HAP-1 (cell line): Measurements from ENCODE around the gene MICALL1.
A peak's percentile ranks its signal among the peaks of the same experiment; 100 is the strongest.

Experiments used
- DNase-seq, 2 experiments: peaks; one replicate each; pipeline ENCODE4 v3.0.0-alpha.2; 2016 to 2020; ENCODE audit warnings: low spot score in 2 of 2
- H3K27me3 ChIP-seq: fragments of 250-450 bp; sonication (Bioruptor Pico); 2 replicates; pipeline ENCODE4 v1.5.1; 2020; ENCODE audit warnings: low read depth, mild to moderate bottlenecking, moderate library complexity
- H3K36me3 ChIP-seq: fragments of 250-450 bp; sonication (Bioruptor Pico); replicated peaks from 2 replicates; pipeline ENCODE4 v1.5.1; 2020; ENCODE audit warnings: mild to moderate bottlenecking
- H3K4me1 ChIP-seq: fragments of 250-450 bp; sonication (Bioruptor Pico); 2 replicates; pipeline ENCODE4 v1.5.1; 2020; ENCODE audit warnings: mild to moderate bottlenecking
- H3K4me3 ChIP-seq: fragments of 250-450 bp; sonication (Bioruptor Pico); 2 replicates; pipeline ENCODE4 v1.5.1; 2020; ENCODE audit warnings: mild to moderate bottlenecking, moderate library complexity
- H3K9me3 ChIP-seq: fragments of 250-450 bp; sonication (Bioruptor Pico); 2 replicates; pipeline ENCODE4 v1.5.1; 2020; ENCODE audit warnings: mild to moderate bottlenecking, moderate library complexity
- in situ Hi-C: fragments of 300-500 bp; cut with MboI; formaldehyde crosslinking; loops from 3 replicates; pipeline ENCODE4 v1.14.3; 2020; ENCODE audit warnings: low sequenced_read_pairs, inconsistent platforms, mixed read lengths

MICALL1 gene

DNA sequence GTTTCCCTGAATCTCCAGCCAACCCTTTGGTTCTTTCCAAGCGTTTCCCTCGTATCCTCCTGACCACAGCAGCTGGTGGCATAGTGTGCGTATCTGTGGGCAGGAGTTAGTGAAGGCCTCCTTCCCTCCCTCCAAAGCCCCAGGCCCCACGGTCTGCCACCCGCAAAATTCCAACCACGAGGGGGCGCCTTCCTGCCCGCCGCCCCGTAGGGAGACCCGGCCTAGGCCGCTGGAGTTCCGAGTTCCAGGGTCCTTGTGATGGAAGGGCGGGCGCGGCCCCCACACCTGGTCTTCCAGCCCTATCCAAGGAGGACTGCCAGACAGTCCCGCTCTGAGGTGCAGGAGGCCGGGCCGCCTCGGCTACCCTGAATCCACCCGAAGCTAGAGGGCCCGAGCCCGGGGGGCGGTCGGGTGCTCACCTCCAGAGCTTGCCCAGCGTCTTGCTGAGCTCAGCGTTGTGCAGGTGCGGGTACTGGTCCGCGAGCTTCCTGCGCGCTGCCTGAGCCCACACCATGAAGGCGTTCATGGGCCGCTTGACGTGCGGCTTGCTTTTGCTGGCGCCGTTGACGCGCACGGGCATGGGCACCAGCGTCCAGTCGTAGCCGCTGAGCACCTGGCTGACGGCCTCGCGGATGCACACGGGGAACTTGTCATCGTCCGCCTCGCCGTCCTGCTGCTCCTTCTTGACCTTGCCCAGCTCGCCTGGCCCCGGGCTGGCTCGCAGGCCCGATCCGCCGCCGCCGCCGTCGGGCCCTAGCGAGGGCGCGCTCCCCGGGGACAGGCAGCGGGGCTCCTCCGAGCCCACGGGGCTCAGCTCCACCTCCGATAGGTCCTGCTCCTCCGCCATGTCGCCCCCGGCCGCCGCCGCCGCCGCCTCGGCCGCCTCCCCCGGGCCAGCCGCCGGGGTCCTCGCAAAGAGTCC, 77.1 kb downstream of the MICALL1 start:
- Histone ChIP-seq H3K36me3 (no peaks in the 10 kb centered on the region), H3K9me3 (no peaks in the 10 kb centered on the region), H3K4me3 (no peak overlapping the region), H3K4me1 (no peaks in the 10 kb centered on the region), H3K27me3 (no peaks in the 10 kb centered on the region)
- DNase-seq = peak in 1 of 2 experiments; percentile 41
- in situ Hi-C loops = no loop called here

- Histone ChIP-seq H3K27me3 (no peaks in the 10 kb centered on the region), H3K9me3 (no peaks in the 10 kb centered on the region), H3K4me1 (no peaks in the 10 kb centered on the region), H3K4me3 (no peak within 1 kb of the TSS), H3K36me3 (no peaks in the 10 kb centered on the region)
- in situ Hi-C loops = no loop called here
- no peak for DNase-seq
Observed at GRCh38 chr22:37983860-37984791, 78.0 kb downstream of the MICALL1 start, which contains the start of gene SOX10. SOX10 (minus strand) TSS chr22:37984555; CDS start chr22:37983784, 771 bp downstream.

- Histone ChIP-seq H3K4me3 (no peak overlapping the region), H3K4me1 (no peaks in the 10 kb centered on the region), H3K9me3 (no peaks in the 10 kb centered on the region), H3K27me3 (no peaks in the 10 kb centered on the region), H3K36me3 (no peaks in the 10 kb centered on the region)
- in situ Hi-C loops = no loop called here
- DNase-seq = no peak
Observed at GRCh38 chr22:37985050-37985585, 79.0 kb downstream of the MICALL1 start.

DNA sequence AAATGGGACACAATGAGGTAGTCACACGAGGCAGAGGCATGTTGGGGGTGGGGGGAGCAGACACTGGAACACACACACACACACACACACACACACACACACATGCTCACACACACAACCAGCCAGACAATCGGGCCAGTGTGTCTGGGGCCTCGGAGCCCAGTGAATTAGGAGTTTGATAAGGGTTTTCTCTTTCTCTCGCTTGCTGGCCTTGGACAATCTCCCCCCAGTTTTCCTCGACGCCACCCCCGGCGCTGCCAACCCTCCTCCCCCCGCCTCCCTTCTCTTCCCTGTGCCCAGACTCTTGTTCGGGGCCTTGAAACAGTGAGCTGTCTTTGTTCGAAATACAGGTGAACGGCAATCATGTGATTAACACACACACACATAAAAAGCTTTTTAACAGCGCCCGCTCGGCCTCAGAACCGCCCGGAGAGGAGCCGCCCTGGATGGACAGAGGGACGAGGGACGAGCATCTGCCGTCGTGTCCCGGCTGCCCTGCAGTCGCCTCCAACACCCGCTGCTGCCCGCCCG, 79.7 kb downstream of the MICALL1 start:
- DNase-seq = no peak
- no peaks in the 10 kb centered on the region for H3K4me1 ChIP-seq
- no peaks in the 10 kb centered on the region for H3K27me3 ChIP-seq
- H3K9me3 ChIP-seq = no peaks in the 10 kb centered on the region
- in situ Hi-C loops = no loop called here
- no peaks in the 10 kb centered on the region for H3K36me3 ChIP-seq
- H3K4me3 ChIP-seq = no peak overlapping the region

DNA sequence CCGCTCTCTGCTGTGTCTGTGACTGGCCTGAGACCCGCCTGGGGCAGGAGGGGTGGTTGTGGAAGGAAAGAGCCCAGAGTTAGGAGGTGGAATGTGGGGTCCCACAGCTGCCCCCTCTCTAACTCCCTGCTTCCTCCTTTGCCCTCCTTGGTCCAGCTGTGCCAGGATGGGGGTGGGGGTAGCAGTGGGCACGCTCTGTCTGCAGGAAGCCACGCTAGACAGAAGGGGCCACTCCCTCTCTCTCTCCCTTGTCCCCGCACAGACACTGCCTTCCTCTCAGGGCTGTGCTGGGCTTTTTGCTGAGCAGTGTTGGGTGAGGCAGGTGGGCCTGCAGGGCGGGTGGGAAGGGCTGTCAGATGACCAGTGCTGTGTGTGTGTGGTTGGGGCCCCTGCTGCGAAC, 80.3 kb downstream of the MICALL1 start:
- H3K4me1 ChIP-seq = no peaks in the 10 kb centered on the region
- no peak overlapping the region for H3K4me3 ChIP-seq
- H3K27me3 ChIP-seq = no peaks in the 10 kb centered on the region
- in situ Hi-C loops = no loop called here
- H3K9me3 ChIP-seq = no peaks in the 10 kb centered on the region
- H3K36me3 ChIP-seq = no peaks in the 10 kb centered on the region
- no peak for DNase-seq

DNA sequence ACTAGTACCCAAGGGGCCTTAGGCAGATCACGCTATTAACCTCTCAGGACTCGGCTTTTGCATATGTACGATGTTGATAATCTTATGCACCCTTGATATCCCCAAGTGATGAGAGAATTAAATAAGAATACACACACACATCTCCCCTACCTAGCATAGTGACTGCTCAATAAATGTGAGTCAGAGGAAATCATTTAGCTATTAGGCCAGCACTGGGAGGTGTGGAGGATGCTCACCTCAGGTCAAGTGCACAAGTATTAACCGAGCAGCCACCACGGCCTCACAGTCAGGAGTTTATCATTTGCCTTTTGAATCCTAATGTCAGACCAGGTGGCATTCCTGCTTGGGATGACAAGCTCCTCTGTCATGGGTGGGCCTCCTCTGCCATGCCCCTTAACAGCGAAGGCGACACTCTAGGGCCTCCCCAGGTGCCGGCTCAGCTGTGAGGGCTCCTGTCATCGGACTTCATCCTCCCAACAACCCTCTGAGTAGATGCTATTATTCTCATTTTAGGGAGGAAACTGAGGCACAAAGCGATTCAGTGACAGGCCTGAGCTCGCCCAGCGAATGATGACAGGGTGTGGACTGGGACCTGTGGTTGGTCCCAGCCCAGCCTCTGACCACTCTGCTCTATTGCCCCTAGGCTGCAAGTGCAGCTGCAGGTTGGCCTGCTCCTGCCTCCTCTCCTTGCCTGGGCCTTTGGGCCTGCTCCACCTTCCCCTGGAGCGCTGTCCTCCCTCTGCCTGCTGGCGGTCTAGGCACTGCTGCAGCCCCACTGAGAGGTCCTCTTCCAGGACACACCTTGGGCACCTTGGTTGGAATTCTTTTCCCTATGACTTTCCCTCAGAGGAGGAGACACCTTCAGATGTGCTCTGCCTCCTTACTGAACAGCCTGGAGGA, 83.3 kb downstream of the MICALL1 start:
- in situ Hi-C loops = no loop called here
- Histone ChIP-seq H3K27me3 (no peaks in the 10 kb centered on the region), H3K4me3 (no peak overlapping the region)

DNA sequence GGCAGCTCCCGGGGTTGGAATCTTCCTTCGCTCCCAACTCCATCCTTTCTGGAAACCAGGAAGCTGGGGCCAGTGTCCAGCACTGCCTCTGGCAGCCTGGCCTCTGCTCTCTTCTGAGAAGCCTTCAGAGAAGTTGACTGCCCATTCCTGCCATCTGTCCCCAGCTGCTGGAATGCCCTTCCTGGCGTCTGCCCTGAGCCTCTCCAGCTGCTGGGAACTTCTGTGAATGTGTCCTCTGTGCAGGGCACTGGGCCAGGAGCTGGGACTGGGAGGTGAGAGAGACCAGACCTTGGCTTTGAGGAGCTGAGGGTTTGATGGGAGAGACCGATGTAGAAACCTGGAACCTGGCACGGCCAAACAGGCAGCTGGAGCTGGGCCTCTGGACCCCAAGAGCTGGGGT, 84.2 kb downstream of the MICALL1 start:
- Histone ChIP-seq H3K4me1 (no peaks in the 10 kb centered on the region), H3K4me3 (no peak overlapping the region), H3K9me3 (no peaks in the 10 kb centered on the region), H3K27me3 (no peaks in the 10 kb centered on the region), H3K36me3 (no peaks in the 10 kb centered on the region)
- in situ Hi-C loops = no loop called here
- no peak for DNase-seq

More for the DNA sequence above, 83.3 kb downstream of the MICALL1 start:
- no peak for DNase-seq
- H3K36me3 ChIP-seq = no peaks in the 10 kb centered on the region
- no peaks in the 10 kb centered on the region for H3K4me1 ChIP-seq
- H3K9me3 ChIP-seq = no peaks in the 10 kb centered on the region

DNA sequence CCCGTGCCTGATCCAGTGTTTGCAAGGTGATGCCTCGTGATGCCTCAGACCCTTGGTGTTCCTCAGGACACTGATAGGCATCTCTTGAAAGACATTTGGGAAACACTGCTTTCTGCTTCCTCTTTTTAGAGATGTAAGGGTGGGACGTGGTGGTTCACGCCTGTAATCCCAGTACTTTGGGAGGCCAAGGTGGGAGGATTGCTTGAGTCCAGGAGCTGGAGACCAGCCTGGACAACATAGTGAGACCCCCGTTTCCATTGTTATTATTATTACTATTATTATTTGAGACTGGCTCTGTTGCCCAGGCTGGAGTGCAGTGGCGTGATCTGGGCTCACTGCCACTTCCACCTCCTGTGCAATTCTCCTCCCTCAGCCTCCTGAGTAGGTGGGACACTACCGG, 84.8 kb downstream of the MICALL1 start:
- Histone ChIP-seq H3K4me3 (no peak overlapping the region), H3K9me3 (no peaks in the 10 kb centered on the region), H3K36me3 (no peaks in the 10 kb centered on the region), H3K4me1 (no peaks in the 10 kb centered on the region), H3K27me3 (no peaks in the 10 kb centered on the region)
- no peak for DNase-seq
- in situ Hi-C loops = no loop called here

DNA sequence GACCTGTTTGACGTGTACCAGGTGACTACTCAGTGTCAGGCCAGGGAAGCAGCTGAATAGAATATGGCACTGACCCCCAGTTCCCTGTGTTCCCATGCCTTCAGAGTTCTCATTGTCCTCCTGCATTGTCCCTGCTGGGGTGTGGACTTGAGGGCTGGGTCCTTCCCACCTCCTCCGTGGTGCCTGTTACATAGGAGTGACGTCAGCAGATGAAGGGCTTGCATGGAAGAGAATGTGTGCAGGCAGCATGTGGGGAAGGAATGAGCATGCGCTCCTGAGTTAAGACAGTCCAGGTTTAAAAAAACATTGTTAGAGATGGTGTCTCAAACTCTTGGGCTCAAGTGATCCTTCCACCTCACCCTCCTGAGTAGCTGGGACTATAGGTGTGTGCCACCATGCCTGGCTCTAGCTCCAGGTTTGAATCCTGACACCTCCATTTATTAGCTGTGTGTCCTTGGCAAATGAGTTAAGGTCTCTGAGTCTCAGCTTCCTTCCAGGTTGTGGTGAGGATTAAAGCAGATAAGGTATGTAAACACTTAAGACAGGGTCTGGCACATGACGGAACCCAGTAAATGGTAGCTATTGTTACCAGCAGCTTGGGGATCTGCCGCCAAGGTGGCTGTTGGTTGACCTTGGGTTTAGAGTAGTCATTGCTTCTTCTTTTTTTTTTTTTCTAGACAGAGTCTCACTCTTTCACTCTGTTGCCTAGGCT, 85.8 kb downstream of the MICALL1 start:
- Histone ChIP-seq H3K4me1 (no peaks in the 10 kb centered on the region), H3K4me3 (no peak overlapping the region), H3K27me3 (no peaks in the 10 kb centered on the region), H3K36me3 (no peaks in the 10 kb centered on the region), H3K9me3 (no peaks in the 10 kb centered on the region)
- in situ Hi-C loops = no loop called here
- DNase-seq = no peak
